Stimulated activated naive CD8-positive, alpha-beta T cell treated with anti-CD3 and anti-CD28 coated beads, Interleukin-15, Interleukin-2, amounts not matched to agents 100 ng/mL and 50 ng/mL, for 24 hours (primary cell): ENCODE measurements around the gene CDCA5.
"Not testable (repeated sequence)": the region's sequence is repeated elsewhere in the genome, so short reads cannot be mapped to it uniquely, and the experiment has no call there.

Experiments
- H3K27ac Mint-ChIP-seq: one replicate; pipeline ENCODE4 v1.8.0; 2021; ENCODE audit warnings: mild to moderate bottlenecking, mixed read lengths
- H3K27me3 Mint-ChIP-seq: one replicate; pipeline ENCODE4 v1.8.0; 2021; ENCODE audit warnings: mixed read lengths
- H3K36me3 Mint-ChIP-seq: one replicate; pipeline ENCODE4 v1.8.0; 2021; ENCODE audit warnings: low read depth, mixed read lengths
- H3K4me1 Mint-ChIP-seq: one replicate; pipeline ENCODE4 v1.8.0; 2021; ENCODE audit warnings: low read depth, mixed read lengths
- H3K4me3 Mint-ChIP-seq: one replicate; pipeline ENCODE4 v1.8.0; 2021; ENCODE audit warnings: mild to moderate bottlenecking, mixed read lengths
- H3K9me3 Mint-ChIP-seq: one replicate; pipeline ENCODE4 v1.8.0; 2021; ENCODE audit warnings: mixed read lengths

CDCA5 gene

GRCh38 chr11:65124480-65125196 is 40.8 kb upstream of the CDCA5 start:
- Mint-ChIP-seq H3K4me1 (peaks cover 44% of the 10 kb centered on the region), H3K27me3 (no peaks in the 10 kb centered on the region), H3K27ac (peak overlapping the region; percentile 69), H3K9me3 (no peaks in the 10 kb centered on the region), H3K4me3 (peak overlapping the region; percentile 68), H3K36me3 (peaks cover 55% of the 10 kb centered on the region)

- peaks cover 70% of the 10 kb centered on the region for H3K36me3 Mint-ChIP-seq
- no peaks in the 10 kb centered on the region for H3K27me3 Mint-ChIP-seq
- peak within 1 kb of the TSS; percentile 97 for H3K27ac Mint-ChIP-seq
- peak within 1 kb of the TSS; percentile 100 for H3K4me3 Mint-ChIP-seq
- H3K4me1 Mint-ChIP-seq = peaks cover 61% of the 10 kb centered on the region
- no peaks in the 10 kb centered on the region for H3K9me3 Mint-ChIP-seq
Measured at GRCh38 chr11:65121865-65122696, 38.2 kb upstream of the CDCA5 start, which contains the start of the genes FAU and MRPL49. TSS of gene FAU (minus strand) at chr11:65122134. CDS start at chr11:65121813, 321 bp downstream. TSS of gene MRPL49 (plus strand) at chr11:65122321. CDS start at chr11:65122347, 26 bp downstream.

DNA sequence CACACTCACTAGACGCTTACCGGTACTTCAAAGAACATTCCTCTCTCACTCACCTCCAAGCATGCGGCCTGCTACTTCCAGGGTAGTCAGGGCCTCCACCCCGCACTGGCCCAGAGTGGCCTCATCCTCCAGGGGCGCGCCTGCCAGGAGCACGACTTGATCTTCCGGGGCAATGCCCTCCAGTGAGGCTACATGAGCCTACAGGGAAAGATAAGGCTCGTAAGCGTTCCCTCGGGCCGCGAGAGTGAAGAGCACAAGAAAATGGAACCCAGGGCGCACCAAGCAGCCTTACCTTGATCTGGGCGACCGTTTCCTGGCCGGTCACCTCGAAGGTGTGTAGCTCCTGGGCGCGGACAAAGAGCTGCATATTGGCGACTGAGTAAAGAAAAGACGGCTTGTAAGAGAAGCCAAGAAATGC is 37.6 kb upstream of the CDCA5 start:
- H3K36me3 Mint-ChIP-seq = peaks cover 67% of the 10 kb centered on the region

GRCh38 chr11:65120831-65121230 is 37.0 kb upstream of the CDCA5 start:
- Mint-ChIP-seq H3K9me3 (no peaks in the 10 kb centered on the region), H3K4me3 (peak overlapping the region; percentile 100), H3K27ac (peak overlapping the region; percentile 97), H3K36me3 (peaks cover 70% of the 10 kb centered on the region), H3K27me3 (no peaks in the 10 kb centered on the region), H3K4me1 (peaks cover 71% of the 10 kb centered on the region)

More for the DNA sequence above, 37.6 kb upstream of the CDCA5 start:
- H3K27me3 Mint-ChIP-seq = no peaks in the 10 kb centered on the region
- peaks cover 65% of the 10 kb centered on the region for H3K4me1 Mint-ChIP-seq
- H3K4me3 Mint-ChIP-seq = peak overlapping the region; percentile 100
- no peaks in the 10 kb centered on the region for H3K9me3 Mint-ChIP-seq
- H3K27ac Mint-ChIP-seq = peak overlapping the region; percentile 97

DNA sequence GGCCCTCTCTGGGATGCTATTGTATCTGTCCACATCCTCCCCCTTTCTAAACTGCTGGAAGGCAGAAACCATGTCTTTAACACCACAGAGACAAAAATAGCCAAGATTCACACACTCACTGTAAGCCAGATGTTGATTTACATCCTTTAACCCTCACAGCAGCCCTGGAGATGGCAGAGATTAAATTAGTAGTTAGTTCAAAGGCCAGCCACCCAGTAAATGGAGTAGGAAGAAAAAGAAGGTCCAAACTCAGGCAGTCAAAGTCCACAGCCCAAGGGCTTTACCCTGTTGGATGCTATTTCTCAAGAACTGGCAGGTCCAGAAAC is 35.8 kb upstream of the CDCA5 start:
- peaks cover 71% of the 10 kb centered on the region for H3K36me3 Mint-ChIP-seq
- no peaks in the 10 kb centered on the region for H3K9me3 Mint-ChIP-seq
- H3K4me1 Mint-ChIP-seq = peaks cover 77% of the 10 kb centered on the region
- H3K4me3 Mint-ChIP-seq = peak overlapping the region; percentile 100
- peak overlapping the region; percentile 97 for H3K27ac Mint-ChIP-seq
- no peaks in the 10 kb centered on the region for H3K27me3 Mint-ChIP-seq

DNA sequence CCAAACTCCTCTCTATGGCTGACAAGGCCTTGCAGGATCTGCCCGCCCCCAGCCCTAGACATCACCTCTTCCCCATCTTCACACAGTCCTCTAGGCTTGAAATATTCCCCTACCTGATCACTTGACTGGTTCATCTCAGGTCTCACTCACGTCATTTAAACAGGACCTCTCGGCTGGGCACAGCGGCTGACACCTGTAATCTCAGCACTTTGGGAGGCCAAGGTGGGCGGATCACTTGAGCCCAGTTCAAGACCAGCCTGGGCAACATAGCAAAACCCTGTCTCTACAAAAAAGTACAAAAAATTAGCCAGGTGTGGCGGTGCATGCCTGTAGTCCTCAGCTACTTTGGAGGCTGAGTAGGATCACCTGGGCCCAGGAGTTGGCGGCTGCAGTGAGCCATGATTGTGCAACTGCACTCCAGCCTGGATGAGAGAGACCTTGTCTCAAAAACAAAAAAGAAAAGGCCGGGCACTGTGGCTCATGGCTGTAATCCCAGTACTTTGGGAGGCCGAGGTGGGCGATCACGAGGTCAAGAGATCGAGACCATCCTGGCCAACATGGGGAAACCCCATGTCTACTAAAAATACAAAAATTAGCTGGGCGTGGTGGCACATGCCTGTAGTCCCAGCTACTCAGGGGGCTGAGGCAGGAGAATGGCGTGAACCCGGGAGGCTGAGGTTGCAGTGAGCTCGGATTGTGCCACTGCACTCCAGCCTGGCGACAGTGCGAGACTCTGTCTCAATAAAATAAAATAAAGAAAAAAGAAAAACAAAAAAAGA is 35.2 kb upstream of the CDCA5 start:
- H3K4me1 Mint-ChIP-seq = peaks cover 75% of the 10 kb centered on the region
- H3K4me3 Mint-ChIP-seq = peak overlapping the region; percentile 100
- H3K9me3 Mint-ChIP-seq, H3K27me3 Mint-ChIP-seq: not testable (repeated sequence)
- H3K27ac Mint-ChIP-seq = peak overlapping the region; percentile 97
- peaks cover 66% of the 10 kb centered on the region for H3K36me3 Mint-ChIP-seq

- no peaks in the 10 kb centered on the region for H3K9me3 Mint-ChIP-seq
- no peaks in the 10 kb centered on the region for H3K27me3 Mint-ChIP-seq
- H3K4me3 Mint-ChIP-seq = peak overlapping the region; percentile 100
- peak overlapping the region; percentile 91 for H3K27ac Mint-ChIP-seq
- H3K4me1 Mint-ChIP-seq = peaks cover 76% of the 10 kb centered on the region
- peaks cover 64% of the 10 kb centered on the region for H3K36me3 Mint-ChIP-seq
Measured at GRCh38 chr11:65118097-65118837, 34.4 kb upstream of the CDCA5 start.

DNA sequence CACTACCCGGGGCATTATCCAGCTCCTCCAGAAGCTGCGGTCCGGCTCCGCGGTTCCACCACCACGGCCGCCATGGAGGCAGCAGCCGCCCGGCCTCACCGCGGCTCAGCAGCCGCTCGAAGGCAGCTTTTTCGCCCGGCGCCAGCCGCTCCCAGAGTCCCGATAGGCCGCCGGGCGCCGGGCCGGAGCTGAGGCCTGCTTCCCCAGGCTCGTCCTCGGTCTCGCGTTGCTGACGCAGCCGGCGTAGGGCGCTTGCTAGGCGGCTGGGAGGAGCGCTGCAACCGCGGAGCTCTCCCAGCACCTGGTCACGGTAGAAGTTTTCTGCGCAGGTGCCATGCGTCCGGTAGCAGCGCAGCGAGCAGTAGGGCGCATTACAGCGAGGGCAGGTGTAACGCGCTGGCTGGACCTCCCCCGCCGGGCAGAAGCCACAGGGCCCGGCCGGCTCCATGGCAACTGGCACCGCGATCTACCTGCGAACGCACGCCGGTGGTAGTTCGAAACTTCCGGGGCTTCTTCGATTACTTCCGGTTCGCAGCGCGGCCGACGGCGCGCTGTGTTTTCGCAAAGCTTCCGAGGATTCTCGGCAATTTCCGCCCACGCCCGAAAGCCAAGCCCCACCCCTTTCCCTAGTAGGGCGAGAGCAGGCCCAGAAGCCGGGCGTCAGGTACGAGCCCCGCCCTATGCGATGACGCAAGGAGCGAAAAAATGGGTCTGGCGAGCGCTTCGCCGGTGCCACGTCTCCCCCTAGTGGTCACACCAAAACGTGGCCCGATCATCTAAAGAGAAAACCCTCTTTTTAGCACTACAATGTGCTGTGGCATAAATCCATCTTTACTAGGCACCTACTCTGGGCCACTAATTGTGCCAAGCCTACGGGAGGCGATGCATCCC is 33.6 kb upstream of the CDCA5 start, which contains the start of gene ZNHIT2:
Gene ZNHIT2, minus strand, starts transcription at position 496 of the 891 bp plus-strand sequence. Its CDS starts 48 bp downstream, at position 448.
- H3K27me3 Mint-ChIP-seq = no peaks in the 10 kb centered on the region
- H3K9me3 Mint-ChIP-seq = no peaks in the 10 kb centered on the region
- peaks cover 75% of the 10 kb centered on the region for H3K4me1 Mint-ChIP-seq
- peaks cover 64% of the 10 kb centered on the region for H3K36me3 Mint-ChIP-seq
- peak within 1 kb of the TSS; percentile 100 for H3K4me3 Mint-ChIP-seq
- peak within 1 kb of the TSS; percentile 97 for H3K27ac Mint-ChIP-seq

- H3K9me3 Mint-ChIP-seq = no peaks in the 10 kb centered on the region
- no peaks in the 10 kb centered on the region for H3K27me3 Mint-ChIP-seq
- peaks cover 75% of the 10 kb centered on the region for H3K4me1 Mint-ChIP-seq
- peaks cover 56% of the 10 kb centered on the region for H3K36me3 Mint-ChIP-seq
- H3K4me3 Mint-ChIP-seq = peak overlapping the region; percentile 91
- H3K27ac Mint-ChIP-seq = peak overlapping the region; percentile 97
Measured at GRCh38 chr11:65116370-65117205, 32.7 kb upstream of the CDCA5 start.

GRCh38 chr11:65115361-65116082 is 31.7 kb upstream of the CDCA5 start:
- no peaks in the 10 kb centered on the region for H3K27me3 Mint-ChIP-seq
- H3K4me1 Mint-ChIP-seq = peaks cover 76% of the 10 kb centered on the region
- no peaks in the 10 kb centered on the region for H3K9me3 Mint-ChIP-seq
- peaks cover 45% of the 10 kb centered on the region for H3K36me3 Mint-ChIP-seq
- H3K27ac Mint-ChIP-seq = peak overlapping the region; percentile 97
- H3K4me3 Mint-ChIP-seq = peak overlapping the region; percentile 91

GRCh38 chr11:65114538-65115171 is 30.8 kb upstream of the CDCA5 start:
- Mint-ChIP-seq H3K4me3 (no peak overlapping the region), H3K4me1 (peaks cover 72% of the 10 kb centered on the region), H3K27ac (peak overlapping the region; percentile 63), H3K9me3 (no peaks in the 10 kb centered on the region), H3K36me3 (peaks cover 36% of the 10 kb centered on the region), H3K27me3 (no peaks in the 10 kb centered on the region)

DNA sequence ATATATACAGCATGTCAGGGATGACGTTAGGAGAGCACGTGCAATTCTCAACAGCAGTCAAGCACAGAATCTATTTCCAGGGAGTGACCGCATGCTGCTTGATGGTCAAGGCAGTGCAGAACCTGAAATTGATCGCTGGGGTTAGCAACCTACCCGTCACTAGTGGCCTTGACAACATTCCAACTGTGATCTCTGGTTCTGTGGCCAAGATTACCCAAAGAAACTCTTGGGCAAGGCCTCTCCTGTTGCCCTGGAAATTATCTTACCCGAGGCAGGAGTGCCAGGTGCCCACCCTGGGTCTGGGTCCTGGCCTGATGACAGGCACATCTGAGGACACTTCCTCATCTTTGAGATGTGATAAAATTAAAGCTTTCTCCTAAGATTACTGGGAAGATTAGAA is 30.0 kb upstream of the CDCA5 start:
- Mint-ChIP-seq H3K27me3 (no peaks in the 10 kb centered on the region), H3K4me3 (peak overlapping the region; percentile 84), H3K4me1 (peaks cover 68% of the 10 kb centered on the region), H3K27ac (peak overlapping the region; percentile 83), H3K9me3 (no peaks in the 10 kb centered on the region), H3K36me3 (peaks cover 31% of the 10 kb centered on the region)
